ENCODE data around the gene HKDC1. TPM values are rescaled to one million over a fixed set of nuclear protein-coding genes. Genes with fewer than 3 reads are reported as not detected.

The HKDC1 gene
- total RNA-seq, 5 donors from 2014 or later (not counting 1 experiment from before 2014, with no cell fraction given), result 2.3 to 6.5 (median 5.2) TPM

DNA sequence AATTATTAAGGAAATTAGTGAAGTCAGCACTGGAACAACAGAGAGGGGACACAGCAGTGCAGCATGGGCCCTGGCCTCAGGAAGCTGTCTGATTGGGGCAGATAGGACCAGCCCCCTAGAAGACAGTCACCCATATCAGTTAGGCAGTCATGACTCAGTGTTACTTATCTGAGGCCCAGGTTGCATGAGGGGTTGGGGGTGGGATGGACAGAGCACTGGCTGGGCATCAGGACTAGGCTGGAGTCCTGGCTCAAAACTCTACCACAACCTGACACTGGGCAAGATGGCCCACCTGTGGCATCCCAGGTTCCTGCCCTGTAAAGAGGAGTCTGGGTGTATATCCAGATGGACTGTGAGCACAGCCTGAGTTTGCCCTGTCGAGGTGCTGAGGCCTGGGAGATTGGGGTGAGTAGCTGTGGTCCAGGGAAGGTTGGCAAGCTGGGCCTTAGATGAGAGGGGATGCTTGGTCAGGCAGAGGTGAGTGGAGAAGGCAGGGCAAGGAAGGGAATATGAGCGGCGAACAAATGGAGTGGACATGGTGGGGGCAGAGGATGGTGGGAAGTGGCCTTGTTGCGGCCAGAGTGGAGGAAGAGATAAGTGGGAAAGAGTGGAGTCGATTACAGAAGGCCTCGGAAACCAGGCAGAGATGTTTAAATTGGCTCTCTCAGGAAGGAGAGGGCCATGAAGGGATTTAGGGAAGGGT is 95.6 kb downstream of the HKDC1 start:
- peaks cover 0 to 3% of the 10 kb centered on the region in 2 experiments for H3K27me3 ChIP-seq (replicated peaks in 1 of 2; ENCODE audit: control insufficient read depth in 2 of 2, extremely low read depth in 1 of 2, insufficient read depth in 2 of 2, low read length in 1 of 2)
- ATAC-seq (replicated peaks in 1 of 4), result no peak
- peaks cover 10 to 30% of the 10 kb centered on the region in 2 experiments for H3K4me1 ChIP-seq (ENCODE audit: control insufficient read depth in 1 of 2, extremely low read depth in 1 of 2, insufficient read depth in 2 of 2, low read length in 2 of 2)
- WGBS (ENCODE audit: insufficient coverage), result 93% methylated on average over 6 of the region's 6 CpGs
- H3K4me1 Mint-ChIP-seq, result peaks cover 16 to 21% (median 19%) of the 10 kb centered on the region in 3 donors
- peak overlapping the region in 1 of 2 donors; percentile 29 for H3K27ac Mint-ChIP-seq
- H3K9me3 Mint-ChIP-seq, result no peaks in the 10 kb centered on the region
- POLR2A ChIA-PET, result no interaction called here
- H3K9me3 ChIP-seq, result no peaks in the 10 kb centered on the region
- CTCF ChIA-PET, result no interaction called here
- DNase-seq, result no peak
- no peak overlapping the region for H3K4me3 Mint-ChIP-seq
- no peaks in the 10 kb centered on the region for H3K27me3 Mint-ChIP-seq
- no peaks in the 10 kb centered on the region for H3K36me3 ChIP-seq (ENCODE audit: control insufficient read depth in 2 of 2, extremely low read depth in 1 of 2, insufficient read depth in 1 of 2, low read length in 1 of 2)
- no peak overlapping the region for H3K4me3 ChIP-seq (ENCODE audit: control insufficient read depth in 1 of 2, extremely low read depth in 1 of 2, low read length in 1 of 2)
- no peak overlapping the region for H3K27ac ChIP-seq (ENCODE audit: low read length)
- H3K36me3 Mint-ChIP-seq, result no peaks in the 10 kb centered on the region

DNA sequence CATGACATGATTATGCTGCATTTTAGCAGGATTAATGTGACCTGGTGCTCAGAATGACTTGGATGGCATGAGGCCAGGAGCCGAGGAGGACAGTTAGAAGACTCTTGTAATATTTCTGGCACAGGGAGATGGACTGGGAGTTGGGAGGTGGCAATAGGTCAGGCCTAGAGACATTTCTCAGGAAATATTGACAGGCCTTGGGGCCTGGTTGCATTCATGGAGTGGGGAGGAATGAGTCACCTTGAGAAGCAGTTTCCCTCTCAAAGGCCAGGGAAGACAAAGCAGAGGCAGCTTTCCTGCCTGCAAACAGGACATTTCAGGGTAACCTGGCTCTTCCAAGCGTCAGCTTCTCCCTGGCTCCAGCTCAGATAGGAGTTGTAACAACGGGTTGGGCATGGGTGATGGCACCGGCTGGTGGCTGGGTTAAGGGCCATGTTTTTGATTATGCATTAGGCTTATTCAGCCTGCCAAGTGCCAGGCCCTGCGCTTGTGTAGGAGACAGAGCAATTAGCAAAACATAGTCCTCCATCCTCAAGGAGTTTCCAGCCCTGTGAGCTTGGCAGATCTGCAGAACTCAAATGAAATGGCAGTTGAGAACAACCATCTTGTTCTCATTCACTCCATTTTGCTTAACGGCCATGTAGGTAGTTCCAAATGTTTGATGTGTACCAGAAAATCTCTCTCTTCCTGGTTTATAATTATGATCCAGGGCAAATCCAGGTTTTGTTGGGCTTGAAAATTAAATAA is 96.4 kb downstream of the HKDC1 start:
- Histone ChIP-seq H3K27me3 (replicated peaks in 1 of 2; ENCODE audit: control insufficient read depth in 2 of 2, extremely low read depth in 1 of 2, insufficient read depth in 2 of 2, low read length in 1 of 2) (peaks cover 0 to 3% of the 10 kb centered on the region in 2 experiments), H3K9me3 (no peaks in the 10 kb centered on the region), H3K4me3 (ENCODE audit: control insufficient read depth in 1 of 2, extremely low read depth in 1 of 2, low read length in 1 of 2) (no peak overlapping the region), H3K36me3 (ENCODE audit: control insufficient read depth in 2 of 2, extremely low read depth in 1 of 2, insufficient read depth in 1 of 2, low read length in 1 of 2) (no peaks in the 10 kb centered on the region), H3K27ac (ENCODE audit: low read length) (no peak overlapping the region), H3K4me1 (ENCODE audit: control insufficient read depth in 1 of 2, extremely low read depth in 1 of 2, insufficient read depth in 2 of 2, low read length in 2 of 2) (peaks cover 11 to 37% of the 10 kb centered on the region in 2 experiments)
- H3K27ac Mint-ChIP-seq, result peak overlapping the region in 1 of 2 donors; percentile 29
- no peaks in the 10 kb centered on the region for H3K27me3 Mint-ChIP-seq
- no peaks in the 10 kb centered on the region for H3K9me3 Mint-ChIP-seq
- DNase-seq (no peak), ATAC-seq (replicated peaks in 1 of 4) (no peak)
- no peak overlapping the region for H3K4me3 Mint-ChIP-seq
- H3K4me1 Mint-ChIP-seq, result peaks cover 23 to 28% (median 26%) of the 10 kb centered on the region in 3 donors
- 96% methylated on average over 3 of the region's 6 CpGs for WGBS (ENCODE audit: insufficient coverage)
- H3K36me3 Mint-ChIP-seq, result no peaks in the 10 kb centered on the region
- CTCF ChIA-PET, result interaction anchor here in 1 of 2 donors (3.4 kb wide), 1 partner anchor 11 kb away, joined by 15 read pairs; no protein-coding TSS in a partner anchor
- POLR2A ChIA-PET, result no interaction called here

Other genes starting within 250 kb of the HKDC1 start
- gene KIFBP, start 231.5 kb upstream of the HKDC1 start, total RNA-seq, result 10 to 100 TPM in 3 of 5 donors, 1 to 10 TPM in 2; 5.9 to 15.2 (median 13.2) TPM
- gene SRGN, start 132.2 kb upstream of the HKDC1 start, total RNA-seq, result 100 to 1,000 TPM in 4 of 5 donors, 10 to 100 TPM in 1; 91.4 to 271 (median 137) TPM
- 10 to 100 TPM; 24.6 to 35.8 (median 28.2) TPM for gene VPS26A, start 96.2 kb upstream of the HKDC1 start, total RNA-seq
- 10 to 100 TPM; 34.1 to 50.7 (median 36.1) TPM for gene SUPV3L1, start 40.1 kb upstream of the HKDC1 start, total RNA-seq
- gene HK1, start 58.2 kb downstream of the HKDC1 start, total RNA-seq, result 10 to 100 TPM; 66.3 to 85.5 (median 83.6) TPM
- gene TACR2, start 196.6 kb downstream of the HKDC1 start, total RNA-seq, result not detected
- 1 to 10 TPM; 2.9 to 8.2 (median 6.2) TPM for gene TSPAN15, start 231.1 kb downstream of the HKDC1 start, total RNA-seq

All from T-cell (primary cell).